DMS114 treated with DMSO at 0.1 percent for 48 hours (cell line): ENCODE results near the gene CDK8.

Source experiments
- DNase-seq: peaks from one replicate; lab custom pipeline; 2025; ENCODE audit not compliant: unreplicated experiment; lab: John Stamatoyannopoulos, UW

CDK8 gene

DNA sequence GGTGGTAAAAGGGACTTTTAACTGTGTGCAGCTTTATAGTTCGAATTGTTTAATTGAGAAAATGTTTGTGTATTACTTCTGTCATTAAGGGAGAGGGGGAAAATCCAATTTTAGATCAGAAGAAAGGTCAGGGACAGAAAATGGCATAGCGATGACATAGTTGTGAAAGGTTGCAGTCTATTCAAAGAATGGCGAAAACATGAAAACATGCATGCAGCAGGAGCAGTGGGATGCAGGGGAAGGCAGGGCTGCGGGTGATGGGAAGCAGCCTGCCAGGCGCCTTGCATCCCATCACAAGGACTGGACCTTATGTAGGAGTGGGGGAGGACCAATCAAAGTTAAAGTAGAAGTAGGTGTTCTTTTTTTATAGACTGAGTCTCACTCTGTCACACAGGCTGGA lies 125.9 kb downstream of the CDK8 start:
- no peak for DNase-seq

- no peak for DNase-seq
Observed at GRCh38 chr13:26380930-26381329, 127.0 kb downstream of the CDK8 start.

GRCh38 chr13:26382366-26382765 lies 128.4 kb downstream of the CDK8 start:
- no peak for DNase-seq

DNA sequence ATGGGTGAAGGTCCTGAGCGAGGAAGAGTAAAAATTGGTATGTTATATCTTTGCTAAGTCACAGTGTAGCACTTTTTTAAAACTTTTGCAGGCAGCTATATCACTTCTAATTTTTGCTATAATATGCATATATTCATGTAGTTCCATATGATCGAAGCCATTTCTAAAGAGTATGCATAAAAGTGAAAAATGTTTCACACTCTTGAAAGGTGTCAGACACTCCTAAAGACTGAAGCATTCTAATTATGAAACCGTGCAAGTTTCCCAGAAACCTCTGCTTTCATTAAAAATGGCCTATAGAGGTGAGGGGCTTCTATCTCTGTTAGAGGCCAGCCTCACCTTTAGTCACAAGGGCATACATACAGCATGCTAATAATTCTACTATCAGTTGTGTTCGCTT lies 128.9 kb downstream of the CDK8 start:
- DNase-seq = no peak

GRCh38 chr13:26384587-26384986 lies 130.7 kb downstream of the CDK8 start:
- DNase-seq = no peak

- DNase-seq = no peak
Observed at GRCh38 chr13:26386026-26386425, 132.1 kb downstream of the CDK8 start.

DNA sequence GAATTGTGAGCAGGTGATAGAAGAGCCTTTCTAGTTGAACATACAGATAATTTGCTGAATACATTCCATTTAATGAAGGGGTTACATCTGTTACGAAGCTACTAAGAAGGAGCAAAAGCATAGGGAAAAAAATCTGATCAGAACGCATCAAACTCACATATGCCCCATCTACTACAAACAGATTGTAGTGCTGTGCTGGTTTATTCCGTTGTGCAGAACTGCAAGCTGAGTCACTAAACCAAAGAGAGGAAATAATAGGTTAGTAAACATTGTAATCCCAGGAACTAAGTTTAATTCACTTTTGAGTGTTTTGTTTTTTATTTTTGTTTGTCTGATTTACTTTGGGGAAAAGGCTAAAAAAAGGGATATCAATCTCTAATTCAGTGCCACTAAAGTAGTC lies 136.3 kb downstream of the CDK8 start:
- DNase-seq = no peak

DNA sequence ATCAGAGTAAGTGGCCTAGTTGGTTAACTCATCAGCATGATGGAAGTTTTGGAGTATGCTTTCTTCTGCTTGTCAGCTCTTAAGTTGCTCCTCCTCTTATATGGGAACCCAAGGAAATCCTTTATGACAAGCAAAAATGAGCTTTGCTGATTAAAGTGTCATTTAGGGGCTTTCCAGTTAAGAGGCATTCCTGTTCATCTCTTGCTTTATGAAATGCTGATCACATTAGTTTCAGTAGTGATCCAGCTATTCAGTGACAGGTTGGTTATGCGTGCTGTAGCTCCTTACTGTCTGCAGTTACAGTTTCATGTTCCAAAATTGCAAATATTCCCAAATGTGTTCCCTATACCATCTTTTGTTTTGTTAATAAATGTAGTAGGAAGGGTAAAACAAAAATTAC lies 146.6 kb downstream of the CDK8 start:
- DNase-seq = no peak

DNA sequence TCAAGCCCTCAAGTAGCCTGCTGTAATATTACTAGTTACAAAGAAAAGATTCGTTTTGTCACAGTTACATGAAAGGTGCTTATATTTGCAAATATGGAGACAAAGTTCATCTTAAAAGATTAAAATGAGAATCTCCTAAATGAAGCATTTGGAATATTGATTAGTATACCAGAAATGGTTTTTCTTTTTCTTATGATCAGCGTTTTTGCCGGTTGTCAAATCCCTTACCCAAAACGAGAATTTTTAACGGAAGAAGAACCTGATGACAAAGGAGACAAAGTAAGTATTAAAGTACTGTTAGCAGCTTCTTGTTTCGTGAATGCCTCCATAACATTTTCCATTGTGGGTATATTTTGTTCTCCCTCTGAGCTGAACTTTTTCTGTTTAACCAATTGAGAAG lies 147.1 kb downstream of the CDK8 start:
- DNase-seq = no peak

GRCh38 chr13:26401578-26402021 lies 147.7 kb downstream of the CDK8 start:
- no peak for DNase-seq

GRCh38 chr13:26406791-26407190 lies 152.9 kb downstream of the CDK8 start:
- no peak for DNase-seq

- no peak for DNase-seq
Observed at GRCh38 chr13:26411206-26411605, 157.3 kb downstream of the CDK8 start.

- DNase-seq = no peak
Observed at GRCh38 chr13:26412263-26412662, 158.3 kb downstream of the CDK8 start.

DNA sequence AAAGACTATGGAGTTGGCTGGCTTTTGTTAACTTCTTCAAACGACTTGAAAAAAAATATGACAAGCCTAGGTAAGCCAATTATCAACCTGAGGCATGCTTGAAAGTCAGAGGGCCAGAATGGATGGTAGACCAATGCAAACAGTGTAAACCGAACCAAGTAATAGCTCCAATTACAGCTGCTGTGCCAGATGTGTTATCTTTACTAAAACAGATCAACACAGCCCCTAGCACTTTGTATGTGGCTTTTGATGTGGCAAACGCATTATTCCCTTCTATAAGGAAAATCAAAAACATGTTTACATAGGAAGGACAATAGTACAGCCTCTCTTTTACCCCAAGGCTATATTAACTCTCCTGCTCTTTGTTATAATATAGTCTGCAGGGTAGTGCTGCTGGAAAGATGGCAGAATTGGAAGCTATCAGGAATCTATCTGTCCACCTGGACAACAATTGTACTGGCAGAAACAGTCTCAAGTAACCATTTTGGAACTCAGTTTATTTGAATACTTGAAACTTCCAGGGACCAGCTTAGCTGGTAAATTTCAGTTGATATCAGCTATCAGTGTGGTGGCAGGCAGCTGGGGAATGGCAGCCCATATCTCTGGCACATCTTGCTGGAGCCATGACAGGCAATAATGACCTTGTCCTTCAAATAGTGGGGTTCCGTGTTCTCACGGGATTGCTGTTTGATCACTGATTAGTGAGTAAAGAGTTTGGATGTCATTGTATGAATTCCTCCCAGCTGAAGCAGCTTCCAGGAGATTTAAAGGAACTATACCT lies 159.2 kb downstream of the CDK8 start:
- no peak for DNase-seq

DNA sequence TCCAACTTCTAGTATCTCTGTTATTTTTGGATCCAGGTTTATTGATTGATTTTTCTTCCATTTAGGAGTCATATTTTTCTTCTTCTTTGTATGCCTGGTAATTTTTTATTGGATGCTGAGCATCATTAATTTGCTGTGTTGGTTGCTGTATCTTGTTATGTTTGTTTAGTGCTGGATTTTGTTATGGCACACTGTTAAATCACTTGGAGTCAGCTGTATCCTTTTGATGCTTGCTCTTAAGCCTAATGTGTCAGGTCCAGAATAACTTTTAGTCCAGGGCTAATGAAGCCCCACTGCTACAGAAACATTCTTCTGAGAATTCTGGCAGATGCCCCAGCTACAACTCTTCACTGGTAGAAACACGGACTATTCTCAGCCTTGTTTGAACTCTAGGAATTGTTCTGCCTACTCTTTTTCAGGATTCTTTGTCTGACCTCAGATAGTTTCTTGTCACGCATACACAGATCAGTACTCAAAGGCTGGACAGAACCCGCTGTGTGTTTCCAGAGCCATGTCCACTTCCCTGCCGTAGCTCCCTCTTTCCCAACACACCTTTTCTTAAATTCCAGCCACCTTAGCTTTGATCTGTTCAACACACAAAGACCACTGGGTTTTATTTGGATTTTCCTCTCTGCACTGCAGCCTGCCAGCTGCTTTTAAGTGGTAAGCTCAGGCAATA lies 166.5 kb downstream of the CDK8 start:
- DNase-seq = no peak

DNA sequence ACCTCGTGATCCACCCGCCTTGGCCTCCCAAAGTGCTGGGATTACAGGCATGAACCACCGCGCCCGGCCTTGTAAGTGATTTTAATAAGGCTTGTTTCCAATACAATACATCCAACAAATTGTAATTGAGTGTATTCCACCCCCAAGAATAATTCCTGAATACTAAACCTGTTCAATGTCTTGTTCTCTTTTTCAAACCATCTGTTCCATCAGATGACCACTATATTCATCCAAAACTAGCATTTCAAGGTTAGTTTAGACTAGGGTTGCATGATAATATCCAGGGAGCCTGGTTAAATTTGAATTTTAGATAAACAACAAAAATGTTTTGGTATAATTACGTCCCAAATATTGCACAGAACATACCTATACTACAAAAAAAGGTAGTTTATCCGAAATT lies 168.1 kb downstream of the CDK8 start:
- no peak for DNase-seq

DNA sequence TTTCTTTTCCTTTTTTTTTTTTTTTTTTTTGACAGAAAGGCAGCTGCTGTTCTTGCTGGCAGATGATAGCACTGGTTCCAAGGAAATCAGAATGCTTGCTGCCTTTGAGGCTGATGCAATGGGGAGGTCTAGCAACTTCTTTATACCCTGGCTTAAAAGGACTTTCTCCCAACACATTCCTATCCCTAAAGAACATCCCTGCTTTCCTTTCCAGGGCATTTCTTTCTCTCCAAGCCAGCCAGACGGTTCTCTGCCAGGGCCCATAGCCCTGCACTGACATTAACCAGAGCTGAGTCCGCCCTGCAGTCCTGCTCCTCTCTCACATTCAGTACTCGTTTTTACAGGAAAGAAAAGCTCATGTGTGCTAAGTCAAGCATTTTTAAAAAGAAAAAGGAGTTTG lies 169.7 kb downstream of the CDK8 start:
- no peak for DNase-seq

DNA sequence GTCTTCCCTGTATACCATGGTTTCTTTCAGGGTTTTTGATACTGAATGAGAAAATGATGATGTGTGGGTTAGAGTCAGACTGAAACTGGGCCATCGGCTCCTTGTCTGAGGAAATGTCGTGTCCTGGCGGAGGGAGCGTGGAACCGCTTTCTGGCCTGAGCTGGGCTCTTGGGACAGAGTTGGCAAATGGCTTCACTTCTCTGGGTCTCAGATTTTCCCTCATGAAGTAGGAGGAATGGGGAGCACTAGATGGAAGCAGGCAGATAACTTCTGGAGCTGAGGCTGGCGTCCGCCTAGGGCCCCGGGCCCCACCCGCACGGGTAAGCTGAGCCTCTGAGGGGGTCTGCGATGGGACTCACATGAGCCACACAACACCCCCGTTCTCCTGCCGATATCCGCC lies 170.3 kb downstream of the CDK8 start:
- no peak for DNase-seq

DNA sequence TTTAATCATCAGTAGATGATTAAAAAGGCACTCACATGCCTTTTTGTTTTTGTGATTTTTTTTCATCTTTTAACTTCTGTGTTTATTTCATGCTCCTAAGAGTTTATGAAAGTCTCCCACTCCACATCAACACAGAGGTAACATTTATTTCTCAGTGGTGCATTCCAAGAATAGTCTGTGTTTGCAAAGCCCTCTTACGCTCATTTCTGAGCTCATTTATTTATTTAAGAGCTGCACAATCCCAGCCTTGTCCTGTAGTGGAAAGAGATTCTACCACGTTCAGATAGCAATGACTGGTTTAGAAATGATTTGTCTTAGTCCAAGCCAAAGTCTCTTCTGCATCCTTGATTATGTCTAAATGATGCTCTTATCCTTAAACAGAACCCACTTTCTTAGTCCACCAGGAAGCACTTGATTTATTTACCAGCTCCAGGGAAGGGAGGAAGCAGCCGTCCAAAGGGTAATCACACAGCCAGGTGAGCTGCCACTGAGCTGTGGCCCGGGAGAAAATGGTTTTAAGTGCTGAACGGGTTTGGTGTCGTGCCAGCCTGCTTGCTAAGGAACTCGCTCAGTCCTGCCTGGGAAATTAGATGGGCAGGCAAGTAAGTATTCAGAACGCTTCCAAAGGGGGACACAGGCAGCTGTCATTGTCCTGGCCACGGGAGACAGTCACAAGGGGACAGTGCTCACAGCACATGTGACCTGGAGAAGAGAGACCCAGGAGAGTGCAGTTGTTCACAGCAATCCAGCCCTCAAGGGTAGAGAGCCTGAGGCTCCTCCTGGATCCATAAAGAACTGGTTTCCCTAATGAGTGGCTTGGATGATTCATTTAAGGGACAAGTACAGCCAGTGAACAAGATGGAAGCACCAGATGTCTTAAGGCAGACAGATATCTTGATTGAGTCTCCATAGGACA lies 171.8 kb downstream of the CDK8 start:
- no peak for DNase-seq

GRCh38 chr13:26433776-26434175 lies 179.8 kb downstream of the CDK8 start:
- DNase-seq = no peak

- no peak for DNase-seq
Observed at GRCh38 chr13:26435171-26435570, 181.2 kb downstream of the CDK8 start.

DNA sequence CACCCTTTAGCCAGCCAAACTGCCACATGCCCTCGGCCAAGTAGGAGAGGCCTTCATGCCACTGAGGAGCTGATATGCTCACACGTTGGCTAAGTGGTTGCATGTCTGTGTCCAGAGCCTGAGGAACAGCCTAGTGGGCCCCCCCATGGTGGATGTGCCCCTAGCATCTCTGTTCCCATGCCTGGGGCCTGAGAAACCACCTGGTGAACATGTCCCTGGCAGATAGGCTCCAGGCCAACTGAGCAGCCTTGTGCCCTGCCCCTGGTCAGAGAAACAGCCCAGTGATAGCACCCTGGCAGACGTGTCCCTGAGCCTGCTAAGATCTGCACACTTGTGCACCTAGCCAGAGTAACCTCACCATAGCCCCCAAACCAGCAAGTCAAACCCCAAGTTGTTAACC lies 181.7 kb downstream of the CDK8 start:
- DNase-seq = no peak
